ENCODE data around the gene GART.

DNA sequence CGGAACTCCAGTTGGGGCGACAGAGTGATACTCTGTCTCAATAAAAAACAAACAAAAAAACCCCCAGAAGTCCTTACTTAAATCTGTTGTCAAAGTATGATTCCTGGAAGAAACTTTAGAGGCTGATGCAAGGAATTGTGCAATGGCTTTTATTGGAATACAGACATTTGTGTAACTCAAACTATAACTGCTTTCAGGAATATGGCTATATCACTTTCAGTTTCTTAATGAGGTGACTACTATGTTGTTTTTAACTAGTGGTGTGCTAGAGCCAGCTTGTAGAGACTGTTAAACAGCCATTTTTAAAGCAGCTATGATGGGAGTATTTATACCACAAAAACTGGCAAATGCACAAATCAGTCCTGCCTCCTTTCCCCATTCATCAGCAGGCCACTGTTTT lies 27.7 kb downstream of the GART start:
- TF ChIP-seq, protein P1, sequence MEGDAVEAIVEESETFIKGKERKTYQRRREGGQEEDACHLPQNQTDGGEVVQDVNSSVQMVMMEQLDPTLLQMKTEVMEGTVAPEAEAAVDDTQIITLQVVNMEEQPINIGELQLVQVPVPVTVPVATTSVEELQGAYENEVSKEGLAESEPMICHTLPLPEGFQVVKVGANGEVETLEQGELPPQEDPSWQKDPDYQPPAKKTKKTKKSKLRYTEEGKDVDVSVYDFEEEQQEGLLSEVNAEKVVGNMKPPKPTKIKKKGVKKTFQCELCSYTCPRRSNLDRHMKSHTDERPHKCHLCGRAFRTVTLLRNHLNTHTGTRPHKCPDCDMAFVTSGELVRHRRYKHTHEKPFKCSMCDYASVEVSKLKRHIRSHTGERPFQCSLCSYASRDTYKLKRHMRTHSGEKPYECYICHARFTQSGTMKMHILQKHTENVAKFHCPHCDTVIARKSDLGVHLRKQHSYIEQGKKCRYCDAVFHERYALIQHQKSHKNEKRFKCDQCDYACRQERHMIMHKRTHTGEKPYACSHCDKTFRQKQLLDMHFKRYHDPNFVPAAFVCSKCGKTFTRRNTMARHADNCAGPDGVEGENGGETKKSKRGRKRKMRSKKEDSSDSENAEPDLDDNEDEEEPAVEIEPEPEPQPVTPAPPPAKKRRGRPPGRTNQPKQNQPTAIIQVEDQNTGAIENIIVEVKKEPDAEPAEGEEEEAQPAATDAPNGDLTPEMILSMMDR (IDR thresholded peaks at IDR 0.05), result no peak
- TF ChIP-seq POLR2A (IDR thresholded peaks at IDR 0.05), result no peak
